Psoas muscle (tissue), 8 donors: Measurements from ENCODE around the gene SRD5A2. TPM values are rescaled to one million over a fixed set of nuclear protein-coding genes. Genes with fewer than 3 reads are reported as not detected.

Experiments
- ATAC-seq, 4 donors: fragments of 200-7000 bp; cut with Tn5 transposase; one replicate each; pipeline ENCODE4 v1.9.1; 2020; ENCODE audit warnings: moderate library complexity in 3 of 4, mild to moderate bottlenecking in 2 of 4
- DNase-seq, 2 donors: peaks; one replicate each; pipeline ENCODE4 v3.0.0-alpha.2; 2020
- H3K27ac ChIP-seq: fragments of 200-600 bp; one replicate; pipeline ENCODE4 v1.8.0; 2022
- H3K27me3 ChIP-seq, 3 donors: fragments of 200-600 bp in 1 of 3; one replicate each; pipeline versions ENCODE4 v1.6.1 to v1.8.0; 2013 to 2022; ENCODE audit warnings: low read length in 2 of 3, mild to moderate bottlenecking in 2 of 3, moderate library complexity in 1 of 3; ENCODE audit not compliant: insufficient read depth in 3 of 3
- H3K36me3 ChIP-seq, 2 donors: fragments of 200-600 bp in 1 of 2; one replicate each; pipeline versions ENCODE4 v1.6.1 to v1.8.0; 2013 to 2022; ENCODE audit warnings: low read depth in 1 of 2, mild to moderate bottlenecking in 1 of 2, moderate library complexity in 1 of 2; ENCODE audit not compliant: insufficient read depth in 1 of 2
- H3K4me1 ChIP-seq: fragments of 200-600 bp; one replicate; pipeline ENCODE4 v1.8.0; 2022
- H3K4me3 ChIP-seq: fragments of 200-600 bp; one replicate; pipeline ENCODE4 v1.8.0; 2022; ENCODE audit warnings: mild to moderate bottlenecking
- H3K9me3 ChIP-seq: fragments of 200-600 bp; one replicate; pipeline ENCODE4 v1.8.0; 2022
- CTCF ChIP-seq: fragments of 200-600 bp; IDR thresholded peaks from one replicate; pipeline ENCODE4 v1.8.0; 2022; ENCODE audit warnings: antibody characterized with exemption
- WGBS, 3 donors: extraction: QIAGEN DNeasy Blood & Tissue Kit; methylation state at CpG; one replicate each; pipeline versions ENCODE4 v1.1.6 to v1.1.7; 2013; 5-methylcytosine and 5-hydroxymethylcytosine counted together
- intact Hi-C, 2 donors: fragments of 100-400 bp; cut with DNase I; formaldehyde crosslinking; loops; one replicate each; pipeline versions ENCODE4 v1.11.0 to v1.14.2; 2022
- long read RNA-seq, 2 donors: library from polyadenylated mRNA; unstranded; transcript quantifications; one replicate each; pipeline ENCODE4 v2.0.0, GENCODE V29; 2021
- polyA plus RNA-seq, 3 donors: library from polyadenylated mRNA; stranded (reverse); fragments of 200-250 nt; gene quantifications; one replicate each; pipeline ENCODE4 v1.2.3, GENCODE V29; 2013
- total RNA-seq, 4 donors: library from RNA; stranded (reverse); fragmentation: NEBNext Ultra II Directional in 2 of 4; extraction: Animal tissue kit (Norgen Biotek cat#: 25700) in 2 of 4; gene quantifications; one replicate each; pipeline versions ENCODE4 v1.2.1 to v1.2.4, GENCODE V29; 2021 to 2023
- donor health status: healthy with polysubstance abuse.
- donor health status: DM: no; HTN: no; CAD: no; lungs with moderate emphysema.
- donor health status: Bipolar disorder and iron deficiency.
- donor health status: healthy.
- donor health status: DM: yes; HTN: yes; CAD: no.
- donor health status: DM: no; HTN: no; CAD: no.
- donor health status: DM: no; HTN: no; CAD: no.
- donor health status: DM: yes; HTN: yes; CAD: no.

The SRD5A2 gene
- total RNA-seq = under 1 TPM in 3 of 4 donors, not detected in 1; 0.06 to 0.15 (median 0.10) TPM
- polyA plus RNA-seq = under 1 TPM; 0.01 to 0.16 (median 0.08) TPM
- long read RNA-seq, donor 1, partial matches to known transcripts = 0 of 1 reads
- long read RNA-seq, donor 1, other reads (novel, unspliced or antisense) = 1 of 1 reads
- long read RNA-seq, donor 2 = 0 reads

DNA sequence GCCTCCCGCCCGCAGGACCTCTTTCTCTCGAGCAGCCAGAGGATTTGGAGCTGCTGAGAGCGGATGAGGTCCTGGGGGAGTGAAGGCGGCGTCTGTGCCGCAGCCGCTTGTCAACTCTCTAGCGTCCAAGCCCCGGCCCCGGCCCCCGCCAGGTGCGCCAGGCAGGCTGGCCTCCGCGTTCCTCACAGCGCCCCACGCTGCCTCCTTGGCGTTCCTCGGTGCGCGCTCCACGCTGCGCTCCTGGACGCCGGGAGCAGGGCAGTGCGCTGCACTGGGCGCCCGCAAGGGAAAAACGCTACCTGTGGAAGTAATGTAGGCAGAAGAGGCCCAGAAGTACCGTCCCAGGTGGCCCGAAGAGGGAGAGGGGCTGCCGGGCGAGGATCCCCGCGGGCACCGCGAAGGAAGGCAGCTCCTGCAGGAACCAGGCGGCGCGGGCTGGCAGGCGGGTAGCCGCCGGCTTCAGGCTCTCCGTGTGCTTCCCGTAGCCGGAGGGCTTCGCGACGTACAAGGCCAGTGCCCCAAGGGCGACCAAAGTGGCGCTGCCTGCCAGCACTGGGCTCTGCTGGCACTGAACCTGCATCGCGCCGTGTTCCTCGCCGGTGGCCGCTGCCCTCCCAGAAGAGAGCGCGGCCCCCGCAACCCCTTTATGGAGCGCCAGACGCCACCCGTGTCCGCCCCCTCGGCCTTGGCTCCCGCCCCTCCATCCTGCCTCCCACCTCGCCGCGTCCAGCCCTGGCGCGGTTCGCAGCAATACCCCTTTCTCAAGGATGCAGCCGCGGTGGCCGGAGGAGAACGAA, at the start of gene SRD5A2:
Gene SRD5A2, minus strand, starts transcription at position 618 of the 797 bp plus-strand sequence. Its CDS starts 38 bp downstream, at position 580.
- DNase-seq (no peak), ATAC-seq (no peak)
- Histone ChIP-seq H3K27me3 (peaks cover 7 to 34% (median 14%) of the 10 kb centered on the region in 3 donors), H3K27ac (no peak within 1 kb of the TSS), H3K4me1 (no peaks in the 10 kb centered on the region), H3K4me3 (no peak within 1 kb of the TSS), H3K9me3 (no peaks in the 10 kb centered on the region), H3K36me3 (no peaks in the 10 kb centered on the region)
- 1 to 2% (median 2%) methylated on average over 61 to 76 of the region's 76 CpGs for WGBS, 3 donors
- intact Hi-C loops = no loop called here
- no peak for TF ChIP-seq CTCF

- peaks cover 14% of the 10 kb centered on the region for H3K9me3 ChIP-seq
- H3K27ac ChIP-seq = no peak overlapping the region
- ATAC-seq (no peak), DNase-seq (no peak)
- no peak overlapping the region for H3K4me3 ChIP-seq
- 76 to 83% (median 83%) methylated on average over 3 of the region's 3 CpGs for WGBS, 3 donors
- H3K36me3 ChIP-seq = no peaks in the 10 kb centered on the region
- no peaks in the 10 kb centered on the region for H3K27me3 ChIP-seq
- no peaks in the 10 kb centered on the region for H3K4me1 ChIP-seq
- no peak for TF ChIP-seq CTCF
- intact Hi-C loops = no loop called here
Observed at GRCh38 chr2:31606509-31606908, 25.8 kb upstream of the SRD5A2 start.

DNA sequence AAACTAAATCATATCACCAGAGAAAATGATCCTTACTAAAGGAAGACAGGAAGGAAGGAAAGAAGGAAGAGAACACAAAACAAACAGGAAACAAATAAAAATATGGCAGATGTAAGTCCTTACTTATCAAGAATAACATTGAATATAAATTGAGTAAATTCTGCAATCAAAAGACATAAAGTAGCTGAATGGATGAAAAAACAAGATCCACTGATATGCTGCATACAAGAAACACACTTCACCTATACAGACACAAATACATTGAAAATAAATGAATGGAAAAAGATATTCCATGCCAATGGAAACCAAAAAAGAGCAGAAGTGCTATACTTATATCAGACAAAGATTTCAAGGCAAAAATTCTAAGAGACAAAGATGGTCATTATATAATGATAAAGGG, 18.0 kb upstream of the SRD5A2 start:
- Histone ChIP-seq H3K27me3 (no peaks in the 10 kb centered on the region), H3K4me1 (no peaks in the 10 kb centered on the region), H3K36me3 (no peaks in the 10 kb centered on the region), H3K9me3 (no peaks in the 10 kb centered on the region), H3K4me3 (no peak overlapping the region), H3K27ac (no peak overlapping the region)
- TF ChIP-seq CTCF = no peak
- intact Hi-C loops = no loop called here
- DNase-seq (no peak), ATAC-seq (no peak)

GRCh38 chr2:31586230-31586629, 5.5 kb upstream of the SRD5A2 start:
- ATAC-seq (no peak), DNase-seq (no peak)
- intact Hi-C loops = no loop called here
- Histone ChIP-seq H3K4me1 (no peaks in the 10 kb centered on the region), H3K27ac (no peak overlapping the region), H3K27me3 (peaks cover 0 to 10% (median 3%) of the 10 kb centered on the region in 3 donors), H3K36me3 (no peaks in the 10 kb centered on the region), H3K9me3 (no peaks in the 10 kb centered on the region), H3K4me3 (no peak overlapping the region)
- TF ChIP-seq CTCF = no peak
